K562 (cell line): Measurements from ENCODE around the gene GMIP. TPM values are rescaled to one million over a fixed set of nuclear protein-coding genes. Genes with fewer than 3 reads are reported as not detected.

Experiments
- ATAC-seq: fragments of 200-7000 bp; cut with Tn5 transposase; 3 replicates; pipeline ENCODE4 v1.9.1; 2020; ENCODE audit warnings: moderate library complexity
- BruUV-seq: library from RNA; stranded (reverse); fragments of 400-500 nt; replicated peaks from 2 replicates; lab custom pipeline; 2021; lab: Mats Ljungman, UMichigan
- CTCF ChIA-PET: fragments of 300-600 bp; formaldehyde crosslinking; extraction: SDS; loops from one replicate; lab custom pipeline; 2021; ENCODE audit warnings: low intra/inter-chr PET ratio; lab: Yijun Ruan, JAX
- POLR2A ChIA-PET: fragments of 300-600, 350-650 bp; sonication (Branson Sonifier 250); formaldehyde crosslinking; extraction: SDS; loops from one replicate; lab custom pipeline; 2021; ENCODE audit warnings: antibody characterized with exemption, inconsistent platforms; lab: Yijun Ruan, JAX
- DNase-seq, 4 experiments: peaks; one replicate each; pipeline versions ENCODE4 v3.0.0 to v3.0.0-alpha.2; 2011 to 2018; ENCODE audit warnings: low spot score in 3 of 4, mixed read lengths in 3 of 4; ENCODE audit errors: extremely low read depth in 1 of 4
- FAIRE-seq: peaks from 2 replicates; lab custom pipeline; 2011; peaks lifted over from hg19 to GRCh38; lab: Jason Lieb, UNC
- H2AFZ ChIP-seq: 2 replicates; pipeline ENCODE4 v1.6.0; 2011; ENCODE audit warnings: low read depth, low read length, control low read depth, inconsistent platforms
- H3K27ac ChIP-seq: fragments of 200-600 bp; 3 replicates; pipeline ENCODE4 v1.8.0; 2011; ENCODE audit warnings: low read depth, mild to moderate bottlenecking, control low read depth, inconsistent platforms, low read length, moderate library complexity, mixed read lengths; ENCODE audit errors: extremely low read depth
- H3K27me3 ChIP-seq, 2 experiments: fragments of 300-600 bp in 1 of 2; 2 replicates in 1 of 2; 3 replicates in 1 of 2; pipeline versions ENCODE4 v1.6.0 to v1.8.0; 2011; ENCODE audit warnings: inconsistent platforms in 2 of 2, low read length in 2 of 2, mild to moderate bottlenecking in 1 of 2, mixed read lengths in 1 of 2, moderate library complexity in 1 of 2; ENCODE audit not compliant: control insufficient read depth in 2 of 2, insufficient read depth in 2 of 2
- H3K36me3 ChIP-seq: fragments of 300-600 bp; 3 replicates; pipeline ENCODE4 v1.8.0; 2011; ENCODE audit warnings: mild to moderate bottlenecking, low read length, inconsistent platforms; ENCODE audit not compliant: control insufficient read depth, insufficient read depth
- H3K4me1 ChIP-seq, 2 experiments: fragments of 200-600 bp in 1 of 2; replicated peaks in 1 of 2; 2 replicates in 1 of 2; 3 replicates in 1 of 2; pipeline versions ENCODE4 v1.5.1 to v1.8.0; 2011; ENCODE audit warnings: inconsistent platforms in 2 of 2, low read length in 2 of 2, mild to moderate bottlenecking in 1 of 2, mixed read lengths in 1 of 2, moderate library complexity in 1 of 2; ENCODE audit not compliant: control insufficient read depth in 2 of 2, insufficient read depth in 2 of 2
- H3K4me2 ChIP-seq: 2 replicates; pipeline ENCODE4 v1.6.1; 2011; ENCODE audit warnings: low read length, control low read depth, inconsistent platforms, mixed read lengths; ENCODE audit not compliant: insufficient read depth
- H3K4me3 ChIP-seq: fragments of 200-600 bp; sonication (generic), shearing (Covaris generic); 2 replicates; pipeline ENCODE4 v1.5.1; 2016; ENCODE audit warnings: control low read depth, inconsistent platforms
- H3K79me2 ChIP-seq: fragments of 200-600 bp; 3 replicates; pipeline ENCODE4 v1.8.0; 2011; ENCODE audit warnings: low read length, inconsistent platforms; ENCODE audit not compliant: control insufficient read depth, insufficient read depth
- H3K9ac ChIP-seq, 2 experiments: 2 replicates each; pipeline versions ENCODE4 v1.6.0 to v1.6.1; 2011; ENCODE audit warnings: low read depth in 2 of 2, low read length in 2 of 2, control low read depth in 1 of 2, inconsistent platforms in 1 of 2, mild to moderate bottlenecking in 1 of 2, mixed read lengths in 1 of 2; ENCODE audit not compliant: insufficient read depth in 1 of 2
- H3K9me1 ChIP-seq: one replicate; pipeline ENCODE4 v1.6.0; 2011; ENCODE audit warnings: inconsistent platforms, mild to moderate bottlenecking, low read length, moderate library complexity; ENCODE audit not compliant: control insufficient read depth, insufficient read depth
- H3K9me3 ChIP-seq: replicated peaks from 2 replicates; pipeline ENCODE4 v1.5.1; 2011; ENCODE audit warnings: low read depth, low read length, inconsistent platforms; ENCODE audit not compliant: control insufficient read depth, insufficient read depth
- H4K20me1 ChIP-seq: replicated peaks from 2 replicates; pipeline ENCODE4 v1.6.1; 2011; ENCODE audit warnings: low read length, inconsistent platforms, mixed read lengths; ENCODE audit not compliant: control insufficient read depth, insufficient read depth
- ARNT ChIP-seq, 2 experiments: fragments of 450-650 bp; IDR thresholded peaks; 2 replicates each; pipeline ENCODE4 v1.6.1; 2016; ENCODE audit warnings: mild to moderate bottlenecking in 1 of 2
- EHMT2 ChIP-seq: fragments of 450-650 bp; IDR thresholded peaks from 2 replicates; pipeline ENCODE4 v1.6.1; 2018; ENCODE audit warnings: antibody characterized with exemption
- MTA2 ChIP-seq: fragments of 450-650 bp; IDR thresholded peaks from 2 replicates; pipeline ENCODE4 v1.6.1; 2016; ENCODE audit warnings: low read depth
- NFIC ChIP-seq: fragments of 450-650 bp; IDR thresholded peaks from 2 replicates; pipeline ENCODE4 v1.6.1; 2017; ENCODE audit warnings: mild to moderate bottlenecking, inconsistent platforms
- PRPF4 ChIP-seq: fragments of 200-400 bp; formaldehyde crosslinking; IDR thresholded peaks from one replicate; pipeline ENCODE4 v1.6.1; 2017; ENCODE audit warnings: low read length, low read depth, mild to moderate bottlenecking; ENCODE audit not compliant: insufficient read depth, poor library complexity, severe bottlenecking
- RBM14 ChIP-seq: fragments of 200-400 bp; formaldehyde crosslinking; IDR thresholded peaks from 2 replicates; pipeline ENCODE4 v1.6.1; 2018; ENCODE audit warnings: low read depth, mild to moderate bottlenecking, low read length, moderate library complexity, borderline replicate concordance; ENCODE audit not compliant: insufficient read depth
- RFX1 ChIP-seq: fragments of 450-650 bp; IDR thresholded peaks from 2 replicates; pipeline ENCODE4 v1.6.1; 2016; ENCODE audit warnings: mild to moderate bottlenecking, moderate library complexity
- TCF7L2 ChIP-seq: fragments of 150-350 bp; IDR thresholded peaks from 2 replicates; pipeline ENCODE4 v1.6.1; 2016; ENCODE audit warnings: low read depth, mild to moderate bottlenecking, low read length, moderate library complexity
- TEAD4 ChIP-seq, 2 experiments: sonication (generic) in 1 of 2; formaldehyde crosslinking in 1 of 2; IDR thresholded peaks; 2 replicates each; pipeline versions ENCODE4 v1.6.1 to v1.8.0; 2012 to 2022; ENCODE audit warnings: borderline replicate concordance in 1 of 2, inconsistent platforms in 1 of 2, low read length in 1 of 2, mild to moderate bottlenecking in 1 of 2, missing genetic modification reagents in 1 of 2
- ZNF282 ChIP-seq: sonication (generic); formaldehyde crosslinking; IDR thresholded peaks from 2 replicates; pipeline ENCODE4 v1.8.1; 2023; ENCODE audit warnings: missing genetic modification reagents
- ZNF408 ChIP-seq: fragments of 250-450 bp; sonication (Bioruptor Pico); IDR thresholded peaks from 2 replicates; pipeline ENCODE4 v1.4.0; 2020; ENCODE audit warnings: low read depth, mild to moderate bottlenecking, moderate library complexity
- ZNF639 ChIP-seq, 2 experiments: fragments of 200-800 bp in 1 of 2; sonication (Bioruptor generic) in 1 of 2; sonication (generic) in 1 of 2; formaldehyde crosslinking in 1 of 2; IDR thresholded peaks in 1 of 2; conservative IDR thresholded peaks in 1 of 2; 2 replicates each; pipeline versions ENCODE4 v1.5.0 to v1.6.1; 2016 to 2020; ENCODE audit warnings: missing compliant biosample characterization in 1 of 2, missing genetic modification characterization in 1 of 2, missing genetic modification reagents in 1 of 2
- WGBS: fragments of 100-300 bp; shearing (Covaris generic); methylation state at CpG from one replicate; pipeline ENCODE4 v1.1.6; 2016; ENCODE audit warnings: low coverage, mixed read lengths; ENCODE audit not compliant: insufficient coverage; ENCODE audit errors: missing lambda C conversion rate; 5-methylcytosine and 5-hydroxymethylcytosine counted together
- in situ Hi-C: fragments of 300-500 bp; cut with MboI; formaldehyde crosslinking; loops from 4 replicates; pipeline ENCODE4 v1.15.0; 2018; ENCODE audit warnings: inconsistent platforms, mixed read lengths
- intact Hi-C: fragments of 100-400 bp; cut with micrococcal nuclease; formaldehyde crosslinking; loops from 2 replicates; pipeline ENCODE4 v1.14.2; 2022
- polyA plus RNA-seq, 8 experiments: library from polyadenylated mRNA; depleted of rRNA in 4 of 8; stranded (reverse) in 5 of 8; unstranded in 3 of 8; fragments of >200 nt; fragmentation: Nextera tagmentation in 2 of 8; fragmentation: Illumina TruSeq in 1 of 8; extraction: Ambion mirVana in 2 of 8; extraction: Trizol in 1 of 8; gene quantifications; 2 replicates each; pipeline versions ENCODE4 v1.2.1 to v1.2.3, GENCODE V29; 2011 to 2014; ENCODE audit warnings: inconsistent platforms in 1 of 8, missing spikeins in 1 of 8
- total RNA-seq, 7 experiments: library from RNA; depleted of rRNA in 6 of 7; stranded (reverse); fragments of >200 nt in 6 of 7; fragmentation: Illumina TruSeq in 2 of 7; extraction: Trizol in 2 of 7; gene quantifications; 2 replicates each; pipeline versions ENCODE4 v1.2.1 to v1.2.3, GENCODE V29; 2011 to 2021; ENCODE audit warnings: low replicate concordance in 1 of 7

Gene GMIP
- total and polyA plus RNA-seq, 9 of the 15 experiments (the other 6 are each of a cell fraction or from before 2014, with no cell fraction given) = 0.14 to 15.8 (median 3.2) TPM

- H3K4me3 ChIP-seq = no peak overlapping the region
- BruUV-seq = no TSS peak
- ATAC-seq (no peak), FAIRE-seq (no peak), DNase-seq (no peak)
- H3K36me3 ChIP-seq = peaks cover 36% of the 10 kb centered on the region; the same call in 2 of the 3 replicates
- H3K79me2 ChIP-seq = peaks cover 24% of the 10 kb centered on the region
- H4K20me1 ChIP-seq = no peaks in the 10 kb centered on the region
- no peak overlapping the region for H3K9ac ChIP-seq
- 91% methylated on average over 3 of the region's 3 CpGs for WGBS
- no peak overlapping the region for H3K27ac ChIP-seq
- CTCF ChIA-PET = no interaction called here
- in situ Hi-C loops (no loop called here), intact Hi-C loops (no loop called here)
- no peak overlapping the region for H3K4me2 ChIP-seq
- peaks cover 15% of the 10 kb centered on the region for H3K9me3 ChIP-seq
- POLR2A ChIA-PET = no interaction called here
- H2AFZ ChIP-seq = no peak overlapping the region
- H3K9me1 ChIP-seq = no peaks in the 10 kb centered on the region
- H3K4me1 ChIP-seq = peaks cover 6 to 21% of the 10 kb centered on the region in 2 experiments
- H3K27me3 ChIP-seq = no peaks in the 10 kb centered on the region
- TF ChIP-seq TCF7L2 (no peak), TEAD4 (IDR thresholded peaks at IDR 0.05; ENCODE audit: low read length) (no peak), TEAD4 (CRISPR knock-in tag; IDR thresholded peaks at IDR 0.05; ENCODE audit: borderline replicate concordance) (no peak), NFIC (no peak), RFX1 (no peak), MTA2 (no peak), PRPF4 (no peak), RBM14 (no peak), EHMT2 (no peak), ARNT (IDR thresholded peaks at IDR 0.05) (no peak), ZNF408 (CRISPR knock-in tag) (no peak), ZNF639 (CRISPR knock-in tag; conservative IDR thresholded peaks at IDR 0.05 in 1 of 2, IDR thresholded peaks at IDR 0.05 in 1 of 2) (no peak), ZNF282 (CRISPR knock-in tag) (no peak)
These were observed 29.4 kb upstream of the GMIP start for GRCh38 chr19:19672816-19673215.
